ENCODE results near the gene AFG1L. TPM values are rescaled to one million over a fixed set of nuclear protein-coding genes. Genes with fewer than 3 reads are reported as not detected.

The AFG1L gene
- total RNA-seq, 2 donors from 2014 or later, result 3.5 TPM

DNA sequence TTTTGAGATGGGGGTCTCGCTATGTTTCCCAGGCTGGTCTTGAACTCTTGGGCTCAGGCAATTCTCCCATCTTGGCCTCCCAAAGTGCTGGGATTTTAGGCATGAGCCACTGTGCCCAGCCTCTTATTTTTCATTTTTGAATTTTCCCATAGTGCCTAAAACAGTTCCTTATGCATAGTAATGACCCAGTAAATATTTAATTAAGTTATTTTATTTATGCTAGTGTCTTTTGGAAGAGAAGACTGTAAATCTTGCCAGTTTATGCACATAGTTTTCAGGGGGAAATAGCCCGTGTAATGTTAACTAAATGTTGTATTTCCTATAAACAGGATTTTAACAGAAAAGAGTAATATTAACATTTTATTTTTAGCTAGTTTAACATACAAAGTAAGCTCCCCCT lies 60.3 kb downstream of the AFG1L start:
- 90% methylated on average over 2 of the region's 2 CpGs for WGBS
- intact Hi-C loops (cut with DNase I), result no loop called here
- no peaks in the 10 kb centered on the region for H3K36me3 ChIP-seq
- TF ChIP-seq POLR2AphosphoS5 (IDR thresholded peaks at IDR 0.05), result no peak
- DNase-seq (ENCODE audit: low spot score), result no peak
- no peak overlapping the region for H3K27ac ChIP-seq
- no peaks in the 10 kb centered on the region for H3K27me3 ChIP-seq (replicated peaks; ENCODE audit: insufficient read depth)
- no peaks in the 10 kb centered on the region for H3K4me1 ChIP-seq (replicated peaks)
- no peaks in the 10 kb centered on the region for H3K9me3 ChIP-seq
- no peak overlapping the region for H3K4me3 ChIP-seq

DNA sequence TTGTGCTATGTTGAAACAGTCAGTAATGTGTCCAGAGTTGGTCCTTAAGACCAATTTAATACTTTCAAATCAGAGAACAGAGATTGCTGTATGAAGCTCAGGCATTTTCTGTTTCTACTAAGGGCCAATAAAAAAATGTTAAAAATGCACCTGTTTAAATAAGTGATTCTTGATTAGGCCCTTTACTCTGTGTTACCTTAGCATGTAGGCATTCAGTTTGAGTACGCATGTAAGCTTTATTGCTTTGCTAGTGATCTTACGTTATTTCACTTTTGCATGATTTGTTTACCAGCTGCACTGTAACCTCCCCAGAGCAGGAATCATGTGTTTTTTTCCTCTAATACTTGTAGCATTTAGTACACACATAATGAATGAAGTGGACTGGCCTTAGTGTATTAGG lies 61.0 kb downstream of the AFG1L start:
- H3K36me3 ChIP-seq, result no peaks in the 10 kb centered on the region
- no peak overlapping the region for H3K4me3 ChIP-seq
- no peak overlapping the region for H3K27ac ChIP-seq
- TF ChIP-seq POLR2AphosphoS5 (IDR thresholded peaks at IDR 0.05) (no peak), POLR2A (IDR thresholded peaks at IDR 0.05) (no peak)
- TF ChIP-seq, protein P1, sequence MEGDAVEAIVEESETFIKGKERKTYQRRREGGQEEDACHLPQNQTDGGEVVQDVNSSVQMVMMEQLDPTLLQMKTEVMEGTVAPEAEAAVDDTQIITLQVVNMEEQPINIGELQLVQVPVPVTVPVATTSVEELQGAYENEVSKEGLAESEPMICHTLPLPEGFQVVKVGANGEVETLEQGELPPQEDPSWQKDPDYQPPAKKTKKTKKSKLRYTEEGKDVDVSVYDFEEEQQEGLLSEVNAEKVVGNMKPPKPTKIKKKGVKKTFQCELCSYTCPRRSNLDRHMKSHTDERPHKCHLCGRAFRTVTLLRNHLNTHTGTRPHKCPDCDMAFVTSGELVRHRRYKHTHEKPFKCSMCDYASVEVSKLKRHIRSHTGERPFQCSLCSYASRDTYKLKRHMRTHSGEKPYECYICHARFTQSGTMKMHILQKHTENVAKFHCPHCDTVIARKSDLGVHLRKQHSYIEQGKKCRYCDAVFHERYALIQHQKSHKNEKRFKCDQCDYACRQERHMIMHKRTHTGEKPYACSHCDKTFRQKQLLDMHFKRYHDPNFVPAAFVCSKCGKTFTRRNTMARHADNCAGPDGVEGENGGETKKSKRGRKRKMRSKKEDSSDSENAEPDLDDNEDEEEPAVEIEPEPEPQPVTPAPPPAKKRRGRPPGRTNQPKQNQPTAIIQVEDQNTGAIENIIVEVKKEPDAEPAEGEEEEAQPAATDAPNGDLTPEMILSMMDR (IDR thresholded peaks at IDR 0.05), result no peak
- intact Hi-C loops (cut with DNase I), result no loop called here
- no peaks in the 10 kb centered on the region for H3K4me1 ChIP-seq (replicated peaks)
- H3K27me3 ChIP-seq (replicated peaks; ENCODE audit: insufficient read depth), result no peaks in the 10 kb centered on the region
- 88% methylated on average over 2 of the region's 2 CpGs for WGBS
- H3K9me3 ChIP-seq, result no peaks in the 10 kb centered on the region
- no peak for DNase-seq (ENCODE audit: low spot score)

DNA sequence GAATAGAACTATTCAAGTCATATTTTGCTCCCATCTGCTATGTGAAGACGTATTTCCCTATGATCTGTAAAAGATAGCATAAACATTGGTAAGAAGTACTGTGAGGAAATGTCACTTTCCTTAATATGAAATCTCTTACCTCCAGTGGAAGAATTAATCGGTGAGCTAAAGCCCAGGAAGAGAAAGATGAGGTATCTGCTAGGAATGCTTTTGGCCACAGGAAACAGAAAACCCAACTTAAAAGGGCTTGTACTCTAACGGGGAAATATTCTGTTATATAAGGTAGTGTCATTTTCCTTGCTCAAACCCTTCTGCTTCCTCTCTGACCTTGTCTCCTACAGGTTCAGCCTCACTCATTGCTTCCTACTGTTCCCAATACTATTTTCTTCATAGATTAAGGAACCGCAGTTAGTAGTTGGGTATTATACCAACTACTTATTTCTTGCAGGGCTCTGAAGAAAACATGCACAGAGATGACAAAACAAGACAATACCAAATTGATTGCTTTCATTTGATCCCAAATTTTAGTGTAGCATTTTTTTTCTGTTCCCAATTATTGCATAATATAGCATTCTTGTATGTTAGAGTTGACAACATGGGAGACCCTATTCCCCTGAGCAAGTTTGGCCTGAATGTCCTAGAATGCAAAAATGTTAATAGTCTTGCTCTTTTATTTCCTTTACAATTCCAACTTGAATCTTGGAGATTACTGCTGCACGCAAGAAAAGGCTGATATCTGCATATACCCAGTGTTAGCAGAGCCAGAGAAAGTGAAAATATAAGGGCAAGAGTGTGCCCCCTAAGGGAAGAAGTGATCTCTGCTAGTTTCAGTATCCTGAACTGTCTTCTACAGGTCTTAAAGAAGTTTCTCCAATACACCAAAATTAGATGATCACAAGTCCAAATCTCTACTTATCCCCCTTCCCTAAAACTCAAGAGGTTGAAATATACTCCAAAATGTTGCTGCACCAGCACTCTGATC lies 65.3 kb downstream of the AFG1L start:
- 82% methylated on average over 5 of the region's 5 CpGs for WGBS
- Histone ChIP-seq H3K4me1 (replicated peaks) (no peaks in the 10 kb centered on the region), H3K27ac (no peak overlapping the region), H3K27me3 (replicated peaks; ENCODE audit: insufficient read depth) (no peaks in the 10 kb centered on the region), H3K9me3 (no peaks in the 10 kb centered on the region), H3K36me3 (no peaks in the 10 kb centered on the region), H3K4me3 (no peak overlapping the region)
- no peak for TF ChIP-seq POLR2AphosphoS5 (IDR thresholded peaks at IDR 0.05)
- no peak for TF ChIP-seq POLR2A (IDR thresholded peaks at IDR 0.05)
- TF ChIP-seq, protein P1 (IDR thresholded peaks at IDR 0.05), result no peak
- DNase-seq (ENCODE audit: low spot score), result no peak
- intact Hi-C loops (cut with DNase I), result no loop called here

DNA sequence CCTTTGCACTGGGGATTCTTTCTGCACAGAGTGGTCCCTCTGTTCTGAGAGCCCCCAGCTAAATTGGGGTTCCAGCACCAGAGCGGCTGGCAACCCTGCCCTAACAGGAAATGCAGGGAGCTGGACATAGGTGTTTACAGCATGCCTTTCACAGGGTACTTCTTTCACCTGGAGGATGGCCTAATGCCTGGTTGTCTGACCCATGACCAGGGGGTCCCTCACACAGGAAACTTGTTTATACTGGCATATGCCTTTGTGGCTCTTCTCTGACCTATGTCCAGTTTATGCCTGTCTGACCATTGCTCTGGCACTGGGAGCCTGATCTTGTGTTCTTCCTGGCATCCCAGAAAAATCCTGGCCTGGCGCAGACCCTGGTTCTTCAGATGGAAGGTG lies 66.1 kb downstream of the AFG1L start:
- 98% methylated on average over 2 of the region's 2 CpGs for WGBS
- H3K27ac ChIP-seq, result no peak overlapping the region
- H3K4me1 ChIP-seq (replicated peaks), result no peaks in the 10 kb centered on the region
- H3K27me3 ChIP-seq (replicated peaks; ENCODE audit: insufficient read depth), result no peaks in the 10 kb centered on the region
- H3K36me3 ChIP-seq, result no peaks in the 10 kb centered on the region
- no peaks in the 10 kb centered on the region for H3K9me3 ChIP-seq
- TF ChIP-seq, protein P1 (IDR thresholded peaks at IDR 0.05), result no peak
- no peak for TF ChIP-seq POLR2A (IDR thresholded peaks at IDR 0.05)
- no peak for TF ChIP-seq POLR2AphosphoS5 (IDR thresholded peaks at IDR 0.05)
- H3K4me3 ChIP-seq, result no peak overlapping the region
- DNase-seq (ENCODE audit: low spot score), result no peak
- intact Hi-C loops (cut with DNase I), result no loop called here

DNA sequence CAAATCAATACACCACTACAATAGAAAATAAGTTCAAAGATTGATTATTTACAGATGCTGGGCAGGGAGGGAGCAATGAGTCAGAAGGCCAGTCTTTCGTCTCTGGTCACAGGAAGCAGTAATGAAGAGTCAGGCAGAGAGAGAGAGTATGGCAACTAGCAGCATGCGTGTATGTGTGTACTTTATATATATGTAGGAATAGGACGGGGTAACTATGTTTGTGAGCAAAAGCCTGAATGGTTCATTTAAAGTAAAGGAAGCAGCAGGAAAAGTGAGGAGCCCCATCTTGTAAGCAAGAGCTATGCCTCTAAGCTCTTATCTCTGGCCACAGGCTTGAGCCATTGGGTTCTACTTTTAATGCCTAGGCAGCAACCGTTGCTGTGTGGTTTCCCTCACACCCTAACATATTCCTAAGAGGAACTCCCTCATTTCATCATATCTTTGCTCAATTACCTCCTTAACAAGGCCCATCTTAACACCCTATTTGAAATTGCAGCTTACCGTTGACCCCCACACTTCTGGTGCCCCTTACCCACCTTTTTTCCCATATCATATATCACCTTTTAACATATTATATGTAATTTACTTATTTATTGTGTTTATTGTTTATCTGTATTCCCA lies 66.6 kb downstream of the AFG1L start:
- H3K9me3 ChIP-seq, result no peaks in the 10 kb centered on the region
- no peak overlapping the region for H3K27ac ChIP-seq
- intact Hi-C loops (cut with DNase I), result no loop called here
- H3K4me3 ChIP-seq, result no peak overlapping the region
- DNase-seq (ENCODE audit: low spot score), result no peak
- no peak for TF ChIP-seq POLR2AphosphoS5 (IDR thresholded peaks at IDR 0.05)
- TF ChIP-seq POLR2A (IDR thresholded peaks at IDR 0.05), result no peak
- TF ChIP-seq, protein P1 (IDR thresholded peaks at IDR 0.05), result no peak
- no peaks in the 10 kb centered on the region for H3K4me1 ChIP-seq (replicated peaks)
- H3K27me3 ChIP-seq (replicated peaks; ENCODE audit: insufficient read depth), result no peaks in the 10 kb centered on the region
- no peaks in the 10 kb centered on the region for H3K36me3 ChIP-seq
- WGBS, result 85% methylated on average over 5 of the region's 5 CpGs

All from prostate gland (tissue), 2 donors.